ENCODE results near the gene TBC1D23.

GRCh38 chr3:100331660-100332059, 70.9 kb downstream of the TBC1D23 start:
- no peak for TF ChIP-seq POLR2A (IDR thresholded peaks at IDR 0.05; ENCODE audit: low read depth)
- TF ChIP-seq, protein P1, sequence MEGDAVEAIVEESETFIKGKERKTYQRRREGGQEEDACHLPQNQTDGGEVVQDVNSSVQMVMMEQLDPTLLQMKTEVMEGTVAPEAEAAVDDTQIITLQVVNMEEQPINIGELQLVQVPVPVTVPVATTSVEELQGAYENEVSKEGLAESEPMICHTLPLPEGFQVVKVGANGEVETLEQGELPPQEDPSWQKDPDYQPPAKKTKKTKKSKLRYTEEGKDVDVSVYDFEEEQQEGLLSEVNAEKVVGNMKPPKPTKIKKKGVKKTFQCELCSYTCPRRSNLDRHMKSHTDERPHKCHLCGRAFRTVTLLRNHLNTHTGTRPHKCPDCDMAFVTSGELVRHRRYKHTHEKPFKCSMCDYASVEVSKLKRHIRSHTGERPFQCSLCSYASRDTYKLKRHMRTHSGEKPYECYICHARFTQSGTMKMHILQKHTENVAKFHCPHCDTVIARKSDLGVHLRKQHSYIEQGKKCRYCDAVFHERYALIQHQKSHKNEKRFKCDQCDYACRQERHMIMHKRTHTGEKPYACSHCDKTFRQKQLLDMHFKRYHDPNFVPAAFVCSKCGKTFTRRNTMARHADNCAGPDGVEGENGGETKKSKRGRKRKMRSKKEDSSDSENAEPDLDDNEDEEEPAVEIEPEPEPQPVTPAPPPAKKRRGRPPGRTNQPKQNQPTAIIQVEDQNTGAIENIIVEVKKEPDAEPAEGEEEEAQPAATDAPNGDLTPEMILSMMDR (IDR thresholded peaks at IDR 0.05), result no peak

All from esophagus muscularis mucosa (tissue), 3 donors.